T-helper 1 cell treated with Interleukin-12 subunit alpha and Interleukin-12 subunit beta and Interleukin-4 antibody, amounts not matched to agents 30 μg/mL and 1 μg/mL, for 36 hours (primary cell): Measurements from ENCODE around the gene TSNAX.
"Not testable (repeated sequence)": the region's sequence is repeated elsewhere in the genome, so short reads cannot be mapped to it uniquely, and the experiment has no call there.

Source experiments
- H3K27ac Mint-ChIP-seq: one replicate; pipeline ENCODE4 v1.8.0; 2021; ENCODE audit warnings: mild to moderate bottlenecking, mixed read lengths
- H3K27me3 Mint-ChIP-seq: one replicate; pipeline ENCODE4 v1.8.0; 2021; ENCODE audit warnings: low read depth, mixed read lengths
- H3K36me3 Mint-ChIP-seq: one replicate; pipeline ENCODE4 v1.8.0; 2021; ENCODE audit warnings: low read depth, mixed read lengths
- H3K4me1 Mint-ChIP-seq: one replicate; pipeline ENCODE4 v1.8.0; 2021; ENCODE audit warnings: low read depth, mixed read lengths
- H3K4me3 Mint-ChIP-seq: one replicate; pipeline ENCODE4 v1.8.0; 2021; ENCODE audit warnings: mild to moderate bottlenecking, moderate library complexity, mixed read lengths
- H3K9me3 Mint-ChIP-seq: one replicate; pipeline ENCODE4 v1.8.0; 2021; ENCODE audit warnings: mixed read lengths

Gene TSNAX

DNA sequence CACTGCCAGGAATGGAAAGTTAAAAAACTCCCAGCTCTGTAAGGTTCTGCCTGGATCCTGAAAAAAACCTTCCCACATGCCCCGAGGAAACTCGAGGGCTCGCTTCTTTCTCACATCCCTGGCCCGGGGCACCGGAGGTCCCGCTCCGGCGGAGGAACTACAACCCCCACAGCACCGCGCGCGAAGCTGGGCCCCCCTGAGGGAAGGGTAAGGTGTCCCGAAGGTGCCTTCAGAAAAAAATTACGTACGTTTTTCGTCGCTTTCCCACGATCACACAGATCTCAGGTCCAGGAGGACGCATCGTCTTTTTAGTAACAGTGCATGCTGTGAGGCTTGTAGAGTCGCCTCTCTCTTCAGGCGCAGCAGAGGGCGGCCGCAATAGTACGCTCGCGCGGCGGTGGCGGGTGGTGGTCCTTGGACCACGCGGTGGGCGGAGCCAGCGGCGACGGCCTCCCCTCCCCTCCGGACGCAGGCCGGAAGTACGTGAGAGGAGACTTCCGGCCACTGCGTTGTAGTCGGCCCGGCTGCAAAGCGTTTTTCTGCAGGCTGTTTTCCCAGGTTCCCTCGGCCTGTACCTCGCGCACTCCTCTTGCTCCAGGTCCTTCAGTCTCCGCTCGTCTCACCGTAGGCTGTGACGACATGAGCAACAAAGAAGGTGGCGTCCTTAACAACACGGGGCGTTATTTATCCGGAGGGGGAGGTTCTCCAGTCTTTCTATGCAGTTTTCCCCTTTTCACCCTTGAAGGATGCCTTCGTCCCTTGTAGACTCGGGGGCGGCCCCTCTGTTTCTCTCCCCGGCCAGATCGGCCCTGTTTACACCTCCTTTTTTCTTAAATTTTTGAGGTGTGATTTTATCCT is at the start of gene TSNAX:
TSNAX (plus strand) TSS at position 498 of the 858 bp plus-strand sequence; CDS start at position 640, 142 bp downstream.
- Mint-ChIP-seq H3K9me3 (no peaks in the 10 kb centered on the region), H3K27ac (peak within 1 kb of the TSS; percentile 98), H3K36me3 (peaks cover 9% of the 10 kb centered on the region), H3K4me3 (peak within 1 kb of the TSS; percentile 93), H3K4me1 (peaks cover 23% of the 10 kb centered on the region), H3K27me3 (no peaks in the 10 kb centered on the region)

- Mint-ChIP-seq H3K36me3 (no peaks in the 10 kb centered on the region), H3K27ac (no peak overlapping the region), H3K9me3 (no peaks in the 10 kb centered on the region), H3K27me3 (peaks cover 11% of the 10 kb centered on the region), H3K4me3 (no peak overlapping the region), H3K4me1 (no peaks in the 10 kb centered on the region)
Measured at GRCh38 chr1:231478811-231479210, 49.7 kb upstream of the TSNAX start.

GRCh38 chr1:231480008-231480407 is 48.5 kb upstream of the TSNAX start:
- Mint-ChIP-seq H3K27ac (no peak overlapping the region), H3K36me3 (no peaks in the 10 kb centered on the region), H3K4me1 (no peaks in the 10 kb centered on the region), H3K4me3 (no peak overlapping the region), H3K9me3 (no peaks in the 10 kb centered on the region), H3K27me3 (no peaks in the 10 kb centered on the region)

- Mint-ChIP-seq H3K27ac (no peak overlapping the region), H3K9me3 (no peaks in the 10 kb centered on the region), H3K4me3 (no peak overlapping the region), H3K36me3 (no peaks in the 10 kb centered on the region), H3K4me1 (no peaks in the 10 kb centered on the region), H3K27me3 (peaks cover 5% of the 10 kb centered on the region)
Measured at GRCh38 chr1:231481289-231481688, 47.2 kb upstream of the TSNAX start.

GRCh38 chr1:231485029-231485784 is 43.3 kb upstream of the TSNAX start:
- Mint-ChIP-seq H3K4me3 (no peak overlapping the region), H3K36me3 (no peaks in the 10 kb centered on the region), H3K4me1 (no peaks in the 10 kb centered on the region), H3K9me3 (no peaks in the 10 kb centered on the region), H3K27ac (no peak overlapping the region), H3K27me3 (peaks cover 17% of the 10 kb centered on the region)

- H3K27ac Mint-ChIP-seq, result no peak overlapping the region
- no peaks in the 10 kb centered on the region for H3K36me3 Mint-ChIP-seq
- H3K27me3 Mint-ChIP-seq, result peaks cover 17% of the 10 kb centered on the region
- no peak overlapping the region for H3K4me3 Mint-ChIP-seq
- no peaks in the 10 kb centered on the region for H3K4me1 Mint-ChIP-seq
- no peaks in the 10 kb centered on the region for H3K9me3 Mint-ChIP-seq
Measured at GRCh38 chr1:231487019-231487418, 41.5 kb upstream of the TSNAX start.

DNA sequence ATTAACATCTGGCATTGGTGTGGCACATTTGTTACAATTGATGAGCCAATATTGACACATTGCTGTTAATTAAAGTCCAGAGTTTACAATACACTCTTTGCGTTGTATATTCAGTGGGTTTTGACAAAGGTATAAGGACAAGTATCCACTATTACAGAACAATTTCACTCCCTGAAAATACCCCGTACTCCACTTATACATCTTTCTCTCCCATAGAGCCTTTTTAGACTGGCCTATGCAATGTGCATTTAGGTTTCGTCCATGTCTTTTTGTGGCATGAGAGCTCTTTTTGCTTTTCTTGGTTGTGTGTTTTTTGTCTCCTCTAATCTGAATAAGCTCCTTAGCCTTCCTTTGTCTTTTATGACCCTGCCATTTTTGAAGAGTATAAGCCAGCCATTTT is 40.6 kb upstream of the TSNAX start:
- Mint-ChIP-seq H3K27me3 (peaks cover 17% of the 10 kb centered on the region), H3K4me3 (no peak overlapping the region), H3K9me3 (no peaks in the 10 kb centered on the region), H3K4me1 (no peaks in the 10 kb centered on the region), H3K27ac (no peak overlapping the region), H3K36me3 (no peaks in the 10 kb centered on the region)

DNA sequence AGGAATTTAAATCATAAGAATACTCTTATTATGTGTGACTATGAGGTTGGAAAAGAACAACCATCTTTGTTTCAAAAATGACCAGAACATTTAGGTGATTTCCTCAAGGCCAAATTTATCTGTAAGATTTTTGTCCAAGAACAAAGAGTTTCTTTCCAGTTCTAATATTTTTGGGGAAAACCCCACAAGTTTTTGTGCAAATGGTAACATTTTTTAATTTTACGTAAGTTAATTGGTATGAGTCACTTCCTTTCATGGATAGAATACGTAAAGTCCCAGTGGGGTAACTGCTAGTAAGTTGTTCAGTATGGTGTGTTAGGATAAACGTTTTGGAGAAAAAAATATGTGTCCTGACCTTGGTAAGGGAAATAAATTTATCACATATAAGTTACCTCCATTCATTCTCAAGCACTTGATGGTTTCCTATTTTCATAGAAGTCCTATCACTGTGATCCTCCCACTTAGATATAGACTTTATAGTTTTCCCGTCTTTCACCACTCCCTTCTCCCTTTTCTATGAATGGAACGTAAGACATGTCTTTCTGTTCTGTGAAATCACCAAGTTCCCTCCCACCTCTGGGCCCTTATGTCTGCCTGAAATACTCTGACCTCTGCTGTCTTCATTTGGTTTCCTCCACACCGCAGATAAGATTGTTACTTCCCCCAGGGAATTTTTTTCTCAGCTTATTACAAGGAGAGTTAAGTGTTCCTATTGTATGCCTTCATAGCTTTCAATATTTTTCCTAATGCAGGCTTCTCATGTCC is 34.9 kb upstream of the TSNAX start:
- H3K9me3 Mint-ChIP-seq, result peaks cover 17% of the 10 kb centered on the region
- no peaks in the 10 kb centered on the region for H3K36me3 Mint-ChIP-seq
- H3K27me3 Mint-ChIP-seq, result peaks cover 9% of the 10 kb centered on the region
- H3K4me3 Mint-ChIP-seq, result no peak overlapping the region
- no peak overlapping the region for H3K27ac Mint-ChIP-seq
- H3K4me1 Mint-ChIP-seq, result peaks cover 5% of the 10 kb centered on the region

DNA sequence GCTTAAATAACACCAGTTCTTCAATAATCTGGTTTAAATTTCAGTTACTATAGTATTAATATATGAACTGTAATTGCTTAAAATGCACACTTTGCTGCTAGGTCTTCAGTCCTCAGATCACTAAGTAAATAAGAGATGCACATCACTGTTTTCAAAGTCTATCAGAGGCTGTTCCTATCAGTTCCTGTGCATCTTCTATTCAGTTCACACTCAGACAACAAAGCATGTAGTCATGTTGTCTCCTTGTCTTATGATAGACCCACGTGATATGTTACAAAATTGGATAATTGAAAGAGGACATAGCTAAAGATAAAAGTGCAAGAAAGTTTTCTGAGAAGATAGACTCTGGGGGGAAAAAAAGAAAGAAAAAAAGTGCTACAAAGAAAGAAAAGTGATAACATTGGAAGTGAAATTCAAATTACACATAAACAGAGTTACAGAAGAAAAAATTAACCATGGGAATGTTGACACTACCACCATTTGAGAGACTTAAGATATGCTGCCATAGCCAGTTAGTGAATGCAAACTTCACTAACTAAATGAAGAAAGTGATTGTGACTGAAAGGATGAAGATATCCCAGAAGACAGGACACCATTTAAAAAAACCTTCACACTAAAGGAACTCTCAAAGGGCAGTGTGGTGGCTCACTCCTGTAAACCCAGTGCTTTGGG is 33.9 kb upstream of the TSNAX start:
- Mint-ChIP-seq H3K27me3 (no peaks in the 10 kb centered on the region), H3K4me3 (no peak overlapping the region), H3K4me1 (peaks cover 5% of the 10 kb centered on the region), H3K27ac (no peak overlapping the region), H3K9me3 (peaks cover 22% of the 10 kb centered on the region), H3K36me3 (no peaks in the 10 kb centered on the region)

DNA sequence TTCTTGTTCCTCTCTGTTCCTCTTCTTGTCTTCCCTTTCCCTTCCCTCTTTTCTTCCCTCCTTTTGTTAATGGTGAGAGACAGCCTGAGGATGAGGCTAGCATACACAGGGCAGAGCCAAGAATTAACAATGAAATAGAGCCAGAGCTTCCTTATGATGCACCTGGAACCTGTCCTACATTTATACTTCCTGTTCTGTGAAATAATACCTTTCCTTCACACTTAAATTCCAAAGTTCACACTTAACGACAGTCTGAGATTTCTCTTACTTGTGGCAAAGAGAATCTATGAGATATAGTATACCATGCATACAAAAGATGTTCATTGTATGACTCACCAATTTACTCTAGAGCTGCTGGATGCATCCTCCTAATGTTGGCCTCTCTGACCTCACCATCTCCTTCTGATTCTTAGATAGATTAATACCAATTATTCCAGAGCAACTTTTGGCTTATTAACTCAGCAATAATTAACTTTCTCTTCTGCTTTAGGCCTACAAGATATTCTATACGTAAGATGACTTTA is 30.8 kb upstream of the TSNAX start:
- peaks cover 5% of the 10 kb centered on the region for H3K4me1 Mint-ChIP-seq
- H3K36me3 Mint-ChIP-seq, result no peaks in the 10 kb centered on the region
- peaks cover 39% of the 10 kb centered on the region for H3K9me3 Mint-ChIP-seq
- no peak overlapping the region for H3K27ac Mint-ChIP-seq
- no peak overlapping the region for H3K4me3 Mint-ChIP-seq
- peaks cover 1% of the 10 kb centered on the region for H3K27me3 Mint-ChIP-seq

DNA sequence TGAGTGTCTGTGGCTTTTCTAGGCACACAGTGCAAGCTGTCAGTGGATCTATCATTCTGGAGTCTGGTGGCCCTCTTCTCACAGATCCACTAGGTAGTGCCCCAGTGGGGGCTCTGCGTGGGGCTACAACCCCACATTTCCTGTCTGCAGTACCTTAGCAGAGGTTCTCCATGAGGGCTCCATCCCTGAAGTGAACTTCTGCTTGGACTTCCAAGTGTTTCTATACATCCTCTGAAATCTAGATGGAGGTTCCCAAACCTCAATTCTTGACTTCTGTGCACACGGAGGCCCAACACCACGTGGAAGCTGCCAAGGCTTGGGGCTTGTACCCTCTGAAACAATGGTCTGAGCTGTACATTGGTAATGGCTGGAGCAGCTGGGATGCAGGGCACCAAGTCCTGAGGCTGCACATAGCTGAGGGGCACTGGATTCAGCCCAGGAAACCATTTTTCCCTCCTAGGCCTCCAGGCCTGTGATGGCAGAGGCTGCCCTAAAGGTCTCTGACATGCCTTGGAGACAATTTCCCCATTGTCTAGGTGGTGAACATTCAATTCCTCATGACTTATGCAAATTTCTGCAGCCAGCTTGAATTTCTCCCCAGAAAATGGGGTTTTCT is 29.2 kb upstream of the TSNAX start:
- Mint-ChIP-seq H3K27me3 (peaks cover 3% of the 10 kb centered on the region), H3K9me3 (peaks cover 51% of the 10 kb centered on the region), H3K27ac (no peak overlapping the region), H3K4me1 (no peaks in the 10 kb centered on the region), H3K36me3 (no peaks in the 10 kb centered on the region), H3K4me3 (no peak overlapping the region)

GRCh38 chr1:231500666-231501065 is 27.8 kb upstream of the TSNAX start:
- H3K9me3 Mint-ChIP-seq, result peaks cover 51% of the 10 kb centered on the region
- H3K4me3 Mint-ChIP-seq, result no peak overlapping the region
- no peaks in the 10 kb centered on the region for H3K4me1 Mint-ChIP-seq
- H3K36me3 Mint-ChIP-seq, result no peaks in the 10 kb centered on the region
- no peak overlapping the region for H3K27ac Mint-ChIP-seq
- H3K27me3 Mint-ChIP-seq, result peaks cover 14% of the 10 kb centered on the region

- Mint-ChIP-seq H3K27me3 (peaks cover 14% of the 10 kb centered on the region), H3K9me3 (peaks cover 38% of the 10 kb centered on the region)
- not testable (repeated sequence) for H3K36me3 Mint-ChIP-seq, H3K4me1 Mint-ChIP-seq, H3K4me3 Mint-ChIP-seq, H3K27ac Mint-ChIP-seq
Measured at GRCh38 chr1:231503168-231503567, 25.3 kb upstream of the TSNAX start.
